ENCODE results near the gene CCN6. TPM values are rescaled to one million over a fixed set of nuclear protein-coding genes. Genes with fewer than 3 reads are reported as not detected.
"Not testable (repeated sequence)": the region's sequence is repeated elsewhere in the genome, so short reads cannot be mapped to it uniquely, and the experiment has no call there.

The CCN6 gene
- total RNA-seq, 1 donor from 2014 or later: not detected

GRCh38 chr6:112041535-112041934 lies 12.4 kb upstream of the CCN6 start:
- Histone ChIP-seq H3K27ac (no peak overlapping the region), H3K36me3 (no peaks in the 10 kb centered on the region), H3K27me3 (no peaks in the 10 kb centered on the region), H3K4me1 (peaks cover 24% of the 10 kb centered on the region), H3K4me3 (no peak overlapping the region), H3K9me3 (no peaks in the 10 kb centered on the region)
- no peak for DNase-seq (ENCODE audit: extremely low spot score in 2 of 2)
- intact Hi-C loops (cut with DNase I): loop anchor here (5.0 kb wide), 1 partner anchor 334 kb away; no protein-coding TSS in a partner anchor
- TF ChIP-seq CTCF (IDR thresholded peaks at IDR 0.05) (no peak), POLR2AphosphoS5 (IDR thresholded peaks at IDR 0.05; ENCODE audit: insufficient read depth in 1 of 2, low read depth in 1 of 2) (no peak), POLR2A (IDR thresholded peaks at IDR 0.05) (no peak)

- peak overlapping the region; percentile 58 to 60 for H3K4me3 ChIP-seq
- intact Hi-C loops (cut with DNase I): loop anchor here (2.0 to 5.0 kb wide), 2 partner anchors 171 to 336 kb away; partner anchors contain the start of gene FYN
- peak; percentile 48 to 81 for TF ChIP-seq POLR2AphosphoS5 (IDR thresholded peaks at IDR 0.05; ENCODE audit: insufficient read depth in 1 of 2, low read depth in 1 of 2)
- peak in 1 of 2 donors; percentile 22 for TF ChIP-seq POLR2A (IDR thresholded peaks at IDR 0.05)
- peak; percentile 82 to 96 (median 92) for TF ChIP-seq CTCF (IDR thresholded peaks at IDR 0.05)
- no peaks in the 10 kb centered on the region for H3K36me3 ChIP-seq
- no peak for DNase-seq (ENCODE audit: extremely low spot score in 2 of 2)
- no peaks in the 10 kb centered on the region for H3K9me3 ChIP-seq
- H3K27me3 ChIP-seq: no peaks in the 10 kb centered on the region
- H3K4me1 ChIP-seq: peaks cover 15% of the 10 kb centered on the region
- H3K27ac ChIP-seq: peak overlapping the region; percentile 88
Observed at GRCh38 chr6:112043032-112044007, 10.6 kb upstream of the CCN6 start.

- H3K9me3 ChIP-seq: no peaks in the 10 kb centered on the region
- H3K27ac ChIP-seq: peak overlapping the region; percentile 88
- H3K4me3 ChIP-seq: no peak overlapping the region
- no peak for DNase-seq (ENCODE audit: extremely low spot score in 2 of 2)
- no peaks in the 10 kb centered on the region for H3K36me3 ChIP-seq
- H3K27me3 ChIP-seq: no peaks in the 10 kb centered on the region
- TF ChIP-seq POLR2AphosphoS5 (IDR thresholded peaks at IDR 0.05; ENCODE audit: insufficient read depth in 1 of 2, low read depth in 1 of 2) (no peak), POLR2A (IDR thresholded peaks at IDR 0.05) (no peak), CTCF (IDR thresholded peaks at IDR 0.05) (no peak)
- peaks cover 6% of the 10 kb centered on the region for H3K4me1 ChIP-seq
- intact Hi-C loops (cut with DNase I): loop anchor here (5.0 kb wide), 1 partner anchor 337 kb away; no protein-coding TSS in a partner anchor
Observed at GRCh38 chr6:112044196-112044595, 9.7 kb upstream of the CCN6 start.

GRCh38 chr6:112044856-112045255 lies 9.0 kb upstream of the CCN6 start:
- H3K27ac ChIP-seq: no peak overlapping the region

GRCh38 chr6:112047523-112047922 lies 6.4 kb upstream of the CCN6 start:
- H3K4me3 ChIP-seq; H3K36me3 ChIP-seq; H3K27ac ChIP-seq; H3K4me1 ChIP-seq; H3K9me3 ChIP-seq; H3K27me3 ChIP-seq; intact Hi-C loops (cut with DNase I); DNase-seq (ENCODE audit: extremely low spot score in 2 of 2): not testable (repeated sequence)

More at GRCh38 chr6:112044856-112045255, 9.0 kb upstream of the CCN6 start:
- intact Hi-C loops (cut with DNase I): loop anchor here (5.0 kb wide), 1 partner anchor 338 kb away; no protein-coding TSS in a partner anchor
- Histone ChIP-seq H3K27me3 (no peaks in the 10 kb centered on the region), H3K9me3 (no peaks in the 10 kb centered on the region), H3K4me3 (no peak overlapping the region), H3K36me3 (no peaks in the 10 kb centered on the region), H3K4me1 (peaks cover 6% of the 10 kb centered on the region)
- no peak for DNase-seq (ENCODE audit: extremely low spot score in 2 of 2)
- no peak for TF ChIP-seq CTCF (IDR thresholded peaks at IDR 0.05)
- TF ChIP-seq POLR2A (IDR thresholded peaks at IDR 0.05): no peak
- no peak for TF ChIP-seq POLR2AphosphoS5 (IDR thresholded peaks at IDR 0.05; ENCODE audit: insufficient read depth in 1 of 2, low read depth in 1 of 2)

All from vagina (tissue), 2 donors.